Measurements from ENCODE around the gene TDP1. TPM values are rescaled to one million over a fixed set of nuclear protein-coding genes. Genes with fewer than 3 reads are reported as not detected.

Gene TDP1
- total and polyA plus RNA-seq, 9 of the 15 experiments (the other 6 are each of a cell fraction or from before 2014, with no cell fraction given), result 21.4 to 41.6 (median 32.3) TPM

DNA sequence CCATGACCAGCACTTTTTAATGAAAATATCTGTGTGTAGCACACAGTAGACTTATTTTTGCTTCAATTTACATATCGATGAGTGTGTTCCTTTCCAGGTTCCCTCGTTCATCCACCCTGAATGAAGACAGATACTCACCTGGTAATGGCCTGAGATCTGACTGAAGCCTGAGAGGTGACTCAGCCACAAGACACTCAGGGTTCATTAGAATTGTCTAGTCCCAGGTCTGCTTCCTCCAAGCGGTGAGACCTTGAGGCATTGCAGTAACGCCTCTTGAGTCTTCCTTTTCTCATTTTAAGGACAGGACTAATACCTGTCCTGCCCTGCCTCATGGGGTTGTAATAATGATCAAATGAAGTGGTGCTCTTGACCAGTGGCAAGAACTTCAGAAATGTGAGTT, 94.5 kb downstream of the TDP1 start:
- Histone ChIP-seq H2AFZ (ENCODE audit: low read depth, low read length) (no peak overlapping the region), H3K27me3 (ENCODE audit: control insufficient read depth in 2 of 2, insufficient read depth in 2 of 2, low read length in 2 of 2) (no peaks in the 10 kb centered on the region; a peak in 1 of 5 replicates), H3K4me1 (replicated peaks in 1 of 2; ENCODE audit: control insufficient read depth in 2 of 2, insufficient read depth in 2 of 2, low read length in 2 of 2) (no peaks in the 10 kb centered on the region), H3K9me3 (replicated peaks; ENCODE audit: control insufficient read depth, insufficient read depth, low read depth, low read length) (no peaks in the 10 kb centered on the region), H3K4me2 (ENCODE audit: insufficient read depth, low read length) (no peak overlapping the region), H3K79me2 (ENCODE audit: control insufficient read depth, insufficient read depth, low read length) (no peaks in the 10 kb centered on the region), H3K9ac (ENCODE audit: insufficient read depth in 1 of 2, low read depth in 2 of 2, low read length in 2 of 2) (no peak overlapping the region), H3K4me3 (no peak overlapping the region), H3K27ac (ENCODE audit: extremely low read depth, low read depth, low read length) (no peak overlapping the region), H3K36me3 (ENCODE audit: control insufficient read depth, insufficient read depth, low read length) (no peaks in the 10 kb centered on the region), H3K9me1 (ENCODE audit: control insufficient read depth, insufficient read depth, low read length) (no peaks in the 10 kb centered on the region), H4K20me1 (replicated peaks; ENCODE audit: control insufficient read depth, insufficient read depth, low read length) (no peaks in the 10 kb centered on the region)
- intact Hi-C loops (cut with micrococcal nuclease), result no loop called here
- no peak for FAIRE-seq
- no peak for DNase-seq (ENCODE audit: extremely low read depth in 1 of 4, low spot score in 3 of 4)
- in situ Hi-C loops (cut with MboI), result no loop called here
- ChIA-PET POLR2A (interaction anchor here (0.6 kb wide), 1 partner anchor 508 kb away, joined by 3 read pairs; no protein-coding TSS in a partner anchor), CTCF (ENCODE audit: low intra/inter-chr PET ratio) (no interaction called here)
- no peak for ATAC-seq
- WGBS (ENCODE audit: insufficient coverage, low coverage, missing lambda C conversion rate), result 24% methylated on average over 4 of the region's 4 CpGs
- no TSS peak for BruUV-seq (replicated peaks)
- no peak for TF ChIP-seq ERF (CRISPR knock-in tag; IDR thresholded peaks at IDR 0.05)
- no peak for TF ChIP-seq PCBP2 (IDR thresholded peaks at IDR 0.05; ENCODE audit: low read depth, low read length, poor library complexity, severe bottlenecking)

DNA sequence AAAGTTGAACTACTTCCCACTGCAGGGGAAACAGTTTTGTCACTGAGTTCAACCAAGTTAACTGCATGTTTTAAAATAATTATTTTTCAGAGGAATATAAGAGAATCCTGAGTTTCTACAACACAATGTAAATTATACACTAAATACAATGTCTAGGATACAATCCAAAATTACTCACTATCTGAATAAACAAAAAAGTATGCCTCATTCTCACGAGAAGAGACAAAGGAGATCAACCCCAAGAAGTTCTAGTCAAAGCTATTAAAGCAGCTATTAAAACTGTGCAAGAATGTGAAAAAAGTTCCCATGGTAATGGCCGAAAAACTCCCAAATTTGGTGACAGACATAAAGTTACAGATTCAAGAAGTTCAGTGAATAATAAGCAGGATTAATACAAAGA, 97.3 kb downstream of the TDP1 start:
- no peaks in the 10 kb centered on the region for H3K9me1 ChIP-seq (ENCODE audit: control insufficient read depth, insufficient read depth, low read length)
- no peak overlapping the region for H3K4me2 ChIP-seq (ENCODE audit: insufficient read depth, low read length)
- BruUV-seq (replicated peaks), result no TSS peak
- H2AFZ ChIP-seq (ENCODE audit: low read depth, low read length), result no peak overlapping the region
- H3K27me3 ChIP-seq (ENCODE audit: control insufficient read depth in 2 of 2, insufficient read depth in 2 of 2, low read length in 2 of 2), result peaks cover 0 to 3% of the 10 kb centered on the region in 2 experiments; a peak in 2 of 5 replicates
- no peak overlapping the region for H3K27ac ChIP-seq (ENCODE audit: extremely low read depth, low read depth, low read length)
- TF ChIP-seq ARID1B (IDR thresholded peaks at IDR 0.05) (no peak), EWSR1 (IDR thresholded peaks at IDR 0.05; ENCODE audit: borderline replicate concordance, low read depth, partially characterized antibody) (no peak), ERF (CRISPR knock-in tag; IDR thresholded peaks at IDR 0.05) (no peak), KHSRP (IDR thresholded peaks at IDR 0.05) (no peak), SNIP1 (IDR thresholded peaks at IDR 0.05; ENCODE audit: low read depth) (no peak)
- TF ChIP-seq, protein P1, sequence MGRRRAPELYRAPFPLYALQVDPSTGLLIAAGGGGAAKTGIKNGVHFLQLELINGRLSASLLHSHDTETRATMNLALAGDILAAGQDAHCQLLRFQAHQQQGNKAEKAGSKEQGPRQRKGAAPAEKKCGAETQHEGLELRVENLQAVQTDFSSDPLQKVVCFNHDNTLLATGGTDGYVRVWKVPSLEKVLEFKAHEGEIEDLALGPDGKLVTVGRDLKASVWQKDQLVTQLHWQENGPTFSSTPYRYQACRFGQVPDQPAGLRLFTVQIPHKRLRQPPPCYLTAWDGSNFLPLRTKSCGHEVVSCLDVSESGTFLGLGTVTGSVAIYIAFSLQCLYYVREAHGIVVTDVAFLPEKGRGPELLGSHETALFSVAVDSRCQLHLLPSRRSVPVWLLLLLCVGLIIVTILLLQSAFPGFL (CRISPR knock-in tag; IDR thresholded peaks at IDR 0.05), result no peak
- TF ChIP-seq, protein P2, sequence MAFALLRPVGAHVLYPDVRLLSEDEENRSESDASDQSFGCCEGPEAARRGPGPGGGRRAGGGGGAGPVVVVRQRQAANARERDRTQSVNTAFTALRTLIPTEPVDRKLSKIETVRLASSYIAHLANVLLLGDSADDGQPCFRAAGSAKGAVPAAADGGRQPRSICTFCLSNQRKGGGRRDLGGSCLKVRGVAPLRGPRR (CRISPR knock-in tag; IDR thresholded peaks at IDR 0.05), result no peak
- intact Hi-C loops (cut with micrococcal nuclease), result no loop called here
- in situ Hi-C loops (cut with MboI), result no loop called here
- FAIRE-seq, result no peak
- no peaks in the 10 kb centered on the region for H3K9me3 ChIP-seq (replicated peaks; ENCODE audit: control insufficient read depth, insufficient read depth, low read depth, low read length)
- no peak overlapping the region for H3K9ac ChIP-seq (ENCODE audit: insufficient read depth in 1 of 2, low read depth in 2 of 2, low read length in 2 of 2)
- H3K4me1 ChIP-seq (replicated peaks in 1 of 2; ENCODE audit: control insufficient read depth in 2 of 2, insufficient read depth in 2 of 2, low read length in 2 of 2), result no peaks in the 10 kb centered on the region
- ChIA-PET POLR2A (no interaction called here), CTCF (ENCODE audit: low intra/inter-chr PET ratio) (no interaction called here)
- ATAC-seq, result no peak
- no peak for DNase-seq (ENCODE audit: extremely low read depth in 1 of 4, low spot score in 3 of 4)
- 0% methylated on average over 2 of the region's 2 CpGs for WGBS (ENCODE audit: insufficient coverage, low coverage, missing lambda C conversion rate)
- no peak overlapping the region for H3K4me3 ChIP-seq
- no peaks in the 10 kb centered on the region for H3K36me3 ChIP-seq (ENCODE audit: control insufficient read depth, insufficient read depth, low read length)
- H3K79me2 ChIP-seq (ENCODE audit: control insufficient read depth, insufficient read depth, low read length), result no peaks in the 10 kb centered on the region
- H4K20me1 ChIP-seq (replicated peaks; ENCODE audit: control insufficient read depth, insufficient read depth, low read length), result no peaks in the 10 kb centered on the region
